GM12892 (cell line): Measurements from ENCODE around the gene SMIM33.
"Not testable (repeated sequence)": the region's sequence is repeated elsewhere in the genome, so short reads cannot be mapped to it uniquely, and the experiment has no call there.

Source experiments
- POLR2A ChIP-seq: IDR thresholded peaks from 2 replicates; pipeline ENCODE4 v1.6.1; 2011; ENCODE audit warnings: low read depth, low read length, control low read depth
- POLR2AphosphoS5 ChIP-seq: IDR thresholded peaks from 2 replicates; pipeline ENCODE4 v1.6.1; 2011; ENCODE audit warnings: low read depth, low read length, control low read depth
- TAF1 ChIP-seq: IDR thresholded peaks from 2 replicates; pipeline ENCODE4 v1.6.1; 2011; ENCODE audit warnings: low read depth, mild to moderate bottlenecking, control low read depth, low read length, borderline replicate concordance

DNA sequence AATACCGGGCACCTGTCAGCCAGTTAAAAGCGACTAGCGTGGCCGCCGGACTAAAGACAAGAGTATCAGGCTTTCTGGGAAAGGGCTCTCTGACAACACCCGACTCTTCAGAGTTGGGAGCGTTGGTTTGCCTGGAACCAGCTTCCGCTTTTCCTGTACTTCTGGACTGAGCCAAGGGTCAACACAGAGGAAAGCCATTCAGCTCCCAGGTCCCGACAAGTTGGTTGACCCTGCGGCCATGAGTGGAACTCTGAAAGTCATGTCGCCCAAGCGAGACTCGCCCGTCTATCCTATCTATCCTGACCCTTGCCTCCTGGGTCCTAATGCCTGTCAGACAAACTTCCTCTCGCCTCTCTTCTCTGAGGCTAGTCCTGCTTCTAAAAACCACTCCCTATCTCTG, 33.1 kb downstream of the SMIM33 start:
- TF ChIP-seq POLR2A, POLR2AphosphoS5, TAF1: not testable (repeated sequence)
